GM10248 (cell line): Measurements from ENCODE around the gene KLK4.

Experiments used
- CTCF ChIA-PET: fragments of 300-600 bp; sonication (Branson Sonifier 250); formaldehyde crosslinking; extraction: SDS; loops from one replicate; lab custom pipeline; 2021; ENCODE audit warnings: antibody characterized with exemption; lab: Yijun Ruan, JAX
- POLR2A ChIA-PET: fragments of 350-650 bp; sonication (Branson Sonifier 250); formaldehyde crosslinking; extraction: SDS; loops from one replicate; lab custom pipeline; 2020; ENCODE audit warnings: antibody characterized with exemption; lab: Yijun Ruan, JAX
- DNase-seq: peaks from one replicate; pipeline ENCODE4 v3.0.0; 2012; ENCODE audit errors: extremely low spot score
- CTCF ChIP-seq: IDR thresholded peaks from 2 replicates; pipeline ENCODE4 v1.5.1; 2012; ENCODE audit warnings: mild to moderate bottlenecking, low read depth; ENCODE audit errors: extremely low read depth, missing control alignments, control extremely low read depth

The KLK4 gene

DNA sequence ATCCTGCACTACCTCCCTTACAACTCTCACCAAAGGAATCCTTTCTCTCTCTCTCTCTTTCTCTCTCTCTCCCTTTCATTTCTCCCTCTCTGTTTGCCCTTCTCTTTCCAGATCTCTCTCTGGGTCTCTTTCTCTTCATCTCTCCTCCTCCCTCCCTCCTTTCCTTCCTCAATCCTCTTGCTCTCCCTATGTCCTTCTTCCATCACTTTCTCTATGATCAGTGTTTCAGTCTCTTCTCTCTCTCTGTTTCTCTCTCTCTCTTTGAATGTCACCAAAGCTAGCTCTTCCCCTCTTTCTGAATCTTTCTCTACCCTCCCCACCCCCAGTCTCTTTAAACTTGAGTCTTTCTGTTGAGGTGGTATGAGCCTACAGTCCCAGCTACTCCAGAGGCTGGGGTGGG is 19.8 kb upstream of the KLK4 start:
- DNase-seq = no peak
- ChIA-PET POLR2A (no interaction called here), CTCF (interaction anchor here (1.0 to 1.8 kb wide), 3 partner anchors 9 to 88 kb away, joined by 3 to 7 read pairs (median 3); no protein-coding TSS in a partner anchor)
- no peak for TF ChIP-seq CTCF

DNA sequence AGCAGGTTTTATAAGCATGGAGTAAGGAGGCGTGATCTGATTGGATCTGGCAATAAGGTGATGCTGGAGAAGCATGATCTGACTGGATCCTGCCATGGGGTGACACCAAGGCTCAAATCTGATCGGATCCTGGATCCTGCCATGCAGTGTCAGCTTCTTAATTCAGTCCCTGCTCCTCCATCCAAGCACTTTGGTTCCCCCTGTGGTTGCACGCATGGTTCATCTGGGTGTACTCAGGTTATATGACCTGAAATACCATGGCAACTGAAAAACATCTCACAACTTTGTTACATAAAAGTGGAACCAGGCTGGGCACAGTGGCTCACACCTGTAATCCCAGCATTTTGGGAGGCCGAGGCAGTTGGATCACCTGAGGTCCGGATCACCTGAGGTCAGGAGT is 17.6 kb upstream of the KLK4 start:
- CTCF ChIA-PET = no interaction called here

GRCh38 chr19:50926144-50926543 is 14.9 kb upstream of the KLK4 start:
- ChIA-PET POLR2A (no interaction called here), CTCF (interaction anchor here (1.1 kb wide), 1 partner anchor 132 kb away, joined by 4 read pairs; no protein-coding TSS in a partner anchor)

More for the DNA sequence above, 17.6 kb upstream of the KLK4 start:
- no peak for DNase-seq
- no peak for TF ChIP-seq CTCF
- POLR2A ChIA-PET = no interaction called here

DNA sequence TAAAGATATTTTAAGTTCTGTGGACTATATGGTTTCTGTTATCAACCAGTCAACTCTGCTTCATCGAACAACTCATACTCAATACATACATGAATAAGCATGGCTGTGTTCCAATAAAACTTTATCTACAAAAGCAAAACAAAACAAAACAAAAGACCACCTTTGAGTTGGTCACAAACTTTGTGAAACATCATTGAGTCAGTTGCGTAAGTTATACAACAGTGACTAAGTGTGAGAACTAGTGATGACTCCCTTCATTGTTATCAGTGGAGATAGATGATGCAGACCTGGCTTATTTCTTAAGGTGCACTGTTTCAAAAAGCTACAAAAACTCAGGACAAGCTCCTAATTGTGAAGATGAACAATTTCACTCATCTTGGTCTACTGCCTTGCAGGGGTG is 14.5 kb upstream of the KLK4 start:
- TF ChIP-seq CTCF = no peak
- ChIA-PET CTCF (interaction anchor here (1.1 kb wide), 1 partner anchor 131 kb away, joined by 4 read pairs; no protein-coding TSS in a partner anchor), POLR2A (no interaction called here)
- DNase-seq = no peak

More at GRCh38 chr19:50926144-50926543, 14.9 kb upstream of the KLK4 start:
- TF ChIP-seq CTCF = no peak
- DNase-seq = no peak

- no peak for TF ChIP-seq CTCF
- CTCF ChIA-PET = interaction anchor here (0.7 to 1.1 kb wide), 3 partner anchors 10 to 557 kb away, joined by 3 to 4 read pairs (median 3); no protein-coding TSS in a partner anchor
- no peak for DNase-seq
- POLR2A ChIA-PET = no interaction called here
Observed at GRCh38 chr19:50924586-50924985, 13.4 kb upstream of the KLK4 start.

DNA sequence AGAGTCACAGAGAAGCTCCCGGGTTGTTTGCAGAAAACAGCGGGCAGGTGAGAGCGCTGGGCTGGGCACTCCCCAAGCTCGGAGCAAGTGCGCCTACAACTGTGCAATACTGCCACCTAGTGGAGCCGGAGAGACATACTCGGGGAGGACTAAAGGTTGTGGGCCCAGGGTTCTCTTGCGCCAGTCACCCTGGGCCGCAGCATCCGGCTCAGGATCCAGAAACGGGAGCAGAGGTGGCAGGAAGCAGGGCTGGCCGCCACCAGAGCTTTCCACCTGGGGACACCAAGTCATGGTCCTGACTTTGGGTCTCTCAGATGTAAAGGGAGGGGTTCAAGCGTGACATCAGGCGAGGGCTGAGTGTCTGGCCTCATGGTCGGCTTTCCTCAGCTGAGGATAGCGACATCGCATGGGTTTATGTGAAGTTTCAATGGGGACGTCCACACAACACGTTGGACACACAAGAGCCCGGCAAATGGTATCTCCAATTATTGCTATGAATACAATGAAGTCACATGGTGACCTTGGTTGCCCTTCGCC is 11.2 kb upstream of the KLK4 start:
- ChIA-PET CTCF (interaction anchor here (0.6 to 3.2 kb wide), 64 partner anchors 8 to 632 kb away, joined by 3 to 64 read pairs (median 4); partner anchors contain the start of genes ACP4, JOSD2, KLK3 and KLK4), POLR2A (interaction anchor here (1.0 to 1.2 kb wide), 4 partner anchors 117 to 132 kb away, joined by 3 to 6 read pairs (median 4); partner anchors contain the start of gene ACP4)
- peak; percentile 89 for TF ChIP-seq CTCF
- DNase-seq = peak; percentile 89
